Kidney capillary endothelial cell (primary cell): ENCODE data around the gene UBA3.
A peak's percentile ranks its signal among the peaks of the same experiment; 100 is the strongest.

Experiments
- DNase-seq: peaks from one replicate; pipeline ENCODE4 v3.0.0-alpha.2; 2018; ENCODE audit warnings: low spot score

The UBA3 gene

DNA sequence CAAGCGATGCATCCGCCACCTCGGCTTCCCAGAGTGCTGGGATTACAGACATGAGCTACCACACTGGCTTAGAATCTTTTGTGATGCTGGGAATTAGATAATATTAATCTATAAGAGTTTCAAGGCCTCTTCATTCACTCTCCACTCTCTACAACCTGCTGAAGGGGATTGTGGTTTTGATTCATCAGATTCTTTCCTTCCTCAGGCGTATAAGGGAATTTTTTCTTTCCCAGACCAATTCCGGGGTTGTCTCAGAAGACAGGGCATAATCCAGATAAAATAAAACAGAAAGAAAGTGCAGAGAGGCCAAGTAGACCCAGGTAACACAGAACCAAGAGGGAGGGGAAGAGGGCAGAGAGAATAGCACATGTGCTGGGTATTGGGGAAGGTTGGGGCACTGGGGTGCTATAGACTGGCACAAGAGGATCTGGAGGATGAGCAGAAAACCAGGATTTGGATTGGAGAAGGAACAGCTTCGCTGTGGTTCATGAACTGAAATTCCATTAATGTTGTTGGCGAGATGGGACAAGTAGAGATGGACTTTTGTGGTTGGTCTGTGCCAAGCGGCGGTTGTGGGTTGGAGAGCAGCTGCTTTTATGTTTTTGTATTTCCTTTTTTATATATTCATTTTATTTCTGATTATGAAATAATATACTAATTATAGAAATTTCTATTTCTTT, 17.4 kb upstream of the UBA3 start:
- DNase-seq = no peak

DNA sequence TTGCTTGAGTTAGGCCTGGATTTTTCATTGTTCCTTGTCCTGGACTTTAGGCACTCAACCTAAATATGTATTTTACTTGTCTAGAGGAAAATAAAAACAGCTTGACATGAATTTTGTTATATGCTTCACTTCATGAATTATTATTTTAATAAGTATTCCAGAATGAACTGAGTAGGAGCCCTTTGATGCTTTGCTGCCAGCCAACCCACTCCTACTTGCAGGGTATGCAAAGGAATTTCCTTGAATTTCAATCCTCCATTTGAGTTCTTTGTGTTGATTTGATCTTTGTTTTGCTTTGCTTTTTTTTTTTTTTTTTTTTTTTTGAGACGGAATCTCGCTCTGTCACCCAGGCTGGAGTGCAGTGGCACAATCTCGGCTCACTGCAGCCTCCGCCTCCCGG, 16.1 kb upstream of the UBA3 start:
- no peak for DNase-seq

DNA sequence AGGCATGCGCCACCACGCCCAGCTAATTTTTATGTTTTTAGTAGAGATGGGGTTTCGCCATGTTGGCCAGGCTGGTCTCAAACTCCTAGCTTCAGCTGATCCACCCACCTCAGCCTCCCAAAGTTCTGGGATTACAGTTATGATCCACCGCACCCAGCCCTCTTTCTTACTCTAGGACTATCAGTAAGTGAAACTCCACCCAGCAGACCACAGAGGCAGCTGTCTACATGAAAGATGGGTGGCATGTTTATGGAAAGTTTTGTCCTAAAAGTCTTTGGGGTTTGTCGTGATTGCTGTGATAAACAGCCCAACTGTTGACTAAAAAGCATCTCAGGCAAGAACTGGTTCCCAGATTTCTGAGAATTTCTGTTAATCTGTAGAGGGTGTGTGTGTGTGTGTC, 15.5 kb upstream of the UBA3 start:
- DNase-seq = no peak

DNA sequence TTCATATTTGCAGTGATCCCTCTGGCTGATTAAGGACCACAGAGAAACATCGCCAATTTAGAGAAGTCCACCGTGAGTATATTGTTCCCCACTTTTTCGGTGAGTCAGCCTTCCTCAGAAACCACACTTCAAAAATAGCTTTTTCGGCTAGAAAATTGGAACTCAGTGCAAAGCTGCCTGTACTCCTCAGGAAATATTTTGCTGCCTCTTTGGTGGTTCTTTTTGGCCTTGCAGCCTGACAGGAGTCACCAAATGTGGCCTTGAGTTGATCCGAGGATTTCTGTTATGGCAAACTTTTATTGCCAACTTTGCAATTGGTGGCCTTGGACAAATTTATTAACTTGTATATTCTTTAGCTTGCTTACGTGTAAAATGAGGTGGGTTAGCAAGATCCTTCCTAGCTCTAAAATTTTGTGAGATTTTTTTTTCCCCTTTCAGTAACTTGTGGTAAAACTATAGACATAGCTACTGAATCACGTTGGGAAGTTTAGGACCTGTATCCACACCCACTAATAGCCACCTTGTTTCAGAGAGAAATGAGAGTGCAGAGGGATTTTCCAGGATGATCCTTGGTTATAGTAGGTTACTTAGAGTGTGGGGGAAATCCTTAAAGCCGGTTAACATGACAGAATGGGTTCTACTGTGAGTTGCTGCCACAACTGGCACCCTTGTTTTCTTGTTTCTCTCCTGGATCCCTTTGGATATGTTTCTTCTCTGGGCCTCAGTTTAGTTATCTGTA, 14.5 kb upstream of the UBA3 start:
- DNase-seq = no peak

DNA sequence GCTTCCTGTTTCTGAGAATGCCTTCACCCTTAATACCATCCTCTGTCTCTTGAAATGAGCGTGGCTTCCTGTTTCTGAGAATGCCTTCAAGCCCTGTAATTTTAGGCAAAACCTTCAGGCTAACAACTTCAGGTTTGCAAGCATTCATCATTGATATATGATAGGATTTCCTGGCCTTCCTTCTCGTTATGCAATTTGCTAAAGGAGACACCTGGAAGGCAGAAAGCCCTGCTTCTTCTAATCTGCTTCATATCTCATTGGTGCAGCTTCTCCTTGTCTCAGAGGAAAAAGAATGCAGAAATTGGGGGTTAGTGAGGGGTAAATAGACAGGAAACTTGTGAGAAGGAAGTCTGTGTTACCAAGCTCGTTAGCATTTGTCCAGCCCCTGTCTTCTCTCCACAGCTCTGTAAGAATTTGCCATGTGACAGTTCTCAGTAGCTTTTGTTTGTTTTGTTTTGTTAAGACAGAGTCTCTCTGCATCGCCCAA, 11.9 kb upstream of the UBA3 start:
- no peak for DNase-seq

DNA sequence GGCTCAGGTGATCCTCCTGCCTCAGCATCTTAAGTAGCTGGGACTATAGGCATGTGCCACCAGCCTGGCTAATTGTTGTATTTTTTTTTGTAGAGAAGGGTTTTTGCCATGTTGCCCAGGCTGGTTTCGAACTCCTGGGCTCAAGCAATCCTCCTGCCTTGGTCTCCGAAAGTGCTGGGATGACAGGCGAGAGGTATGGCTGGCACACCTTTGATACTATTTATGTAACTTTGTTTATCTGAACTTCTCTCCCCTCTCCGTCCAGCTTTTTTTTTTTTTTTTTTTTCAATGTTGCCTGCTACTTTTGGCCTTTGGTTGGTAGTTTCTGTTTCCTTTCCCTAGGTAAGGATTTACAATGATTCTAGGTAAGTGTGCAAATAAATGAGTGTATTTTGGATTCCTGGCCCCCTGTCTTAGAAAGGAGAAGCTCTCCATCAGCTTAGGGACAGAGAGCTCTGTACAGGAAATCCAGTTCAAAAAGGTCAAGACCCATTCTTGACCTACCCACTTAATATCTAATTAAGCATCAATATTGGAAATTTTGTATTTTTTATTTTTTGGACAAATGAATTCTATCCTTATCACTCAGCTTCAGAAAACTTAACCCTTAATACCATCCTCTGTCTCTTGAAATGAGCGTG, 11.3 kb upstream of the UBA3 start:
- DNase-seq = no peak

DNA sequence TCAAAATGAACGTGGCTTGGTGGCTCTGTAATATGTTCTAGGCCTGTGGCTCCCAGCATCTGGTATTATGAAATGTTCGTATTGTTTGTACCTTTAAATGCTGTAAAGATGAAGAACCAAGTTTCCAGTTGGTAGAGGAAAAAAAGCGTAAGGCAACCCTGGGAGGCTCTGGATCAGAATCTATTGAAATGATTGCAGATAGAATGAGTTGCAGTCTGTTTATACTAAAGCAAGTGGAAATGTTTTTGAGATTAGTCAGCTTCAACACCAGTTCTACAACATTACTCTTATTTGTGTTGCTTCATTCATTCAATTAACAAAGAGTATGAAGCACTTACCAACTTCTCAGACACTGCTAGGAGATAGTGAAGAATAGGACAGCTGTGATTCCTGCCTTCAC, 9.9 kb upstream of the UBA3 start:
- no peak for DNase-seq

DNA sequence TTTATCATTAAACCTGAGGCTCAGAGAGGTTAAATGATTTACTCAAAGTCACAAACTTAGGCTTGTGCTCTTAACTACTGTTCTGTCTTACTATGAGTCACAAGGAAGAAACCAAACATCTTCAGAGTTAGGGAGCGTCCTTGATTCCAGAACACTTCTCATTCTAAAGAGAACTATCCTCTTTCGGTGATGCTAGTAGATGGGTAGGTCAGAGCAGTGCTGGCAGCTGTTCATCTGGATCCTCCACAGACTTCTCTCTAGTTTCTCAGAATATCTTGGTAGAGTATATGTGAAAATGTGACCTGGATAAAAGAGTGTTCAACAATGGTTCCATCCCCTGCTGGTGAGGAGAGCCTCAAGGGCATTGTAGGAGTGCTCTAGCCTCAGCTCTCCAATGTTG, 7.9 kb upstream of the UBA3 start:
- DNase-seq = no peak

DNA sequence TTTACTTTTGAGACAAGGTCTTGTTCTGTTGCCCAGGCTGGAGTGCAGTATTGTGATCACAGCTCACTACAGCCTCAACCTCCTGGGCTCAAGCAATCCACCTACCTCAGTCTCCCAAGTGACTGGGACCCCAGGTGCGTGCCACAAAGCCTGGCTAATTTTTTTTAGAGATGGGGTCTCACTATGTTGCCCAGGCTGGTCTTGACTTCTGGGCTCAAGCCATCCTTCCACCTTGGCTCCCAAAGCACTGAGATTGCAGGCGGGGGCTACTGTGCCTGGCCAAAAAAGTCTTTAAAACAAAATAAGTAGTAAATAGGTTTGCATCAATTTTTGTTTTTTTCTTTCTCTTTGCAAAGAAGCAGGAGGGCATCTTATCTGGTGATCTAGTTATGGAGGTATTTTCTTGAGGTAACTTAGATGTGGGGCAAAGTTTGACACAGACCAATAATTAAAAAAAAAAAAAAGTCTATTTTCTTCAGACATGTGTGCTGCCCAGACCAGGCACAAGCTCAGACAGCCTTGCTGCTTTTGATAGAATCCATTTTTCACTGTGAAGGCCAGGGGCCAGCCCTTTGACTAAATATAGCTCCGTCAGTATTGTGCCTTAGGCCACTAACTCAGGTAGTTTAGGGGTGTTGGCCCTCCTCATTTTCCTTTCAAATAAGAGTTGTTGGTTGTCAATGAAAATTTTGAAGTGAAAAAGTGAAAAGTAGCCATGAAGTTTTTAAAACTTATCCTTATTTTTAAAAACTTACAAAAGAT, 7.0 kb upstream of the UBA3 start:
- no peak for DNase-seq

DNA sequence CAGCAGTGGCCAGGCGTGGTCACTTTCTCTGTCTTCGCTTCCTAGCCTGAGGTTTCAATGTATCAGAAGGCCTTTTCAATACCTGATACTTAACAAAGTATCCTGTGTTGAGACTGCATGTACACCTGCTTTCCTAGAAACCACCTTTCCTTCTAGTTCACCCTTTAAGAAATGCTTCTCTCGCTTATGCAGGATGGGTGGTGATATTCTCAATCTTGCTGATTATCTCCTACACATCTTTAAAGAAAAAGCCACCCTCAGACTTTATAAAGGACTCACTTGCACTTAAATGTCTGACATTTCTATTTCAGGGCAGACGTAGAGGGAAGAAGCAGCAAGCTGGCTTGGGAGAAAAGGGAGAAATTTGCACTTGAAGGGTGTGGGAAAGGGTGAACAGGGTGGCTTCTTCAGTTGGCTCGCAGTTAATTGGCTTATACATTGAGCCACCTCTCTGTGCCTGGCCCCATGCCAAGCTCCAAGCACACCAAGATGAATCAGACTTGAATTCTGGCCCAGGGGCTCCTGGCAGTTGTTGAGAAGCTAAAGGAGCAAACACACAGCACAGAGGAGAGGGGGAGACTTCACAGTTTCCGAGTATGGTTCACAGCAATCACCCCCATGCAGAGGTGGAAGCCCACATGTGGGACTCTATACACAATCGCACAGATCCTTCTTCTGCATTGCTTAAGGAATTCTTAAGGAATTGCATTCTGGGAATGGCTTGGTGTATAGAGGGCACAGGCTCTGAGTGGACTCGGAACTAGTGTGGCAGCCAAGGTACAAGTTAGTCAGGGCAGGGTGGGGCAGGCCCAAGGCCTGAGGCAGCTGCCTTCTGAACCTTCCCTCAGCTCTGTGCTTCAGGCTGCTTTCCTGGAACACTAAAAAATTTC, 5.9 kb upstream of the UBA3 start:
- DNase-seq = peak; percentile 85

DNA sequence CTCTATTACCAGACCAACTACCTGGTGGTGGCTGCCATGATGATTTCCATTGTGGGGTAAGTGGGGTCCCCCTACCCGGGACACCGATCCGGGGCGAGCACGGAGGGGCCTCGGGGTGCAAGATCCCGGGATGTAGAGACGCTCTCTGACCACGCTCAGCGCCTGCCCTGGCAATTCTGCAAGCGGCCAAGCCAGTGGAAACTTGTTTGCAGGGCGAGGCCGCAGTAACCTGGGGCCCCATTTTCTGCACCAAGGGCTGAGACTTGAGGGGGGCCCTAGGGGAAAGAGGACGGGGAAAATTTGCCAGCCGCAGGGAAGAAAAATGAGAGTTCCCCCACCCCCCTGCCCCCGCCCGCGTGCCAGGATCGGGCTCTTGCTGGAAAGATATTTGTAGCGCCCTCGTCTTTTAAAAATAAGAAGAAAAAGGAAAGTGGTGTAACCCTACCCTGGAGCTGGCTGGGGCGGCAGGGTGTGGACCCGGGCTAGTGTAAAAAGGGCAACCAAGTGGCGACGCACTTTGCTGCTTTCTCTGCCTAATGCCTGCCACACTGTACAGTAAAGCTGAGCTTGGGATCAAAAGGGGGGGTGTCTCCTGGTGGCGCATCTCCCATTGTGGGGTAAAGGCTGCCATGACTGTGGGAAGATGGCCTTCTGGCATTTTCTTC, 5.1 kb upstream of the UBA3 start:
- DNase-seq = no peak

DNA sequence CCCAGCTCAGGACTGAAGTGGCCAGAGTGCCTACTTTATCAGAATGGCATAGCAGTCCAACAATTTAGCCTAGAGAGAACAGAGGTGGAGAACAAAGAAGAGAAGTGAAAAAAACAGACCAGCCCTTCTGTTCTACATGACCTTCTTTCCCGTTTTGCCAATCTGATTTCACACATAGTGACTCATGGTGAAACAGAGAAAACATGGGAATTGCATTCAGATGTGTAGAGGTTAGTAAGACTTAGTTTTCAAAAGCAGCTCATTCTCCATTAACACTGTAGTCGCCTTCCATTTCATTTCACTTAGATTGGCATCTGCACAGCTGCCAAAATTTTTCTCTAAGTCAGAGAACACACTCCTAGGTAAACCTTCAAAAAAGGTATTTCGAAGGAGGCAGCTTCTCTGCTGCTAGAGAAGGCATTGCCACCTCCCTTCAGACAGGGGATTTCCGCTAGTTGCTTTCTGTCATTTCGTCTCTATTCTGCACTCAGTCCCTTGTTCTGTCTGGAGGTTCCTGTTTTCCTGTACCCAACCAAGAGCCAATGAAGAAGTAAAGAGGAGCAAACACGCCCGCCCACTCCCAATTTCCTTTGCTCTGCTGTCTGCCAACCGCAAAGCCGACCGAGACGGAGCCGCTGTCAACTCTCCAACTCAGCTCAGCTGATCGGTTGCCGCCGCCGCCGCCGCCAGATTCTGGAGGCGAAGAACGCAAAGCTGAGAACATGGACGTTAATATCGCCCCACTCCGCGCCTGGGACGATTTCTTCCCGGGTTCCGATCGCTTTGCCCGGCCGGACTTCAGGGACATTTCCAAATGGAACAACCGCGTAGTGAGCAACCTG, 4.4 kb upstream of the UBA3 start, which contains the start of gene ARL6IP5:
TSS of gene ARL6IP5 (plus strand) at position 612 of the 842 bp plus-strand sequence. CDS start at position 723, 111 bp downstream.
- DNase-seq = peak; percentile 90

DNA sequence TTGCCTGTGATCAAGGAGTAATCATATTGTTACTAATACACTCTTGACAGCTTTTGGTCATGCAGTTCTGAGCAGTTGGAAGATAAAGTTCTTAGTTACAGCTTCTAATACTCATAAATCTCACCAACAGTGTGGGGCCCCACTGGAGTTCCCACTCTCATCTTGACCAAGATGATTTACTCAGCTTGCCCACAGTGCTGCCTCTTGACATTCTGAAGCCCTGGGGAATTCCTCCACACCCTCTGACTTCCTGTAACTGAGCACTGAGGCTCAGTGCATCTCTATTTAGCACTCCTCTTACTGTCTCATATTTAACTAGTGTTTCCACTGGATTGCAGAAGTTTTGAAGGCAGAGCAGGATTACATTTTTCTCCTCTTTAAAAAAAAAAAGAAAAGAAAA, 2.6 kb upstream of the UBA3 start:
- DNase-seq = no peak

DNA sequence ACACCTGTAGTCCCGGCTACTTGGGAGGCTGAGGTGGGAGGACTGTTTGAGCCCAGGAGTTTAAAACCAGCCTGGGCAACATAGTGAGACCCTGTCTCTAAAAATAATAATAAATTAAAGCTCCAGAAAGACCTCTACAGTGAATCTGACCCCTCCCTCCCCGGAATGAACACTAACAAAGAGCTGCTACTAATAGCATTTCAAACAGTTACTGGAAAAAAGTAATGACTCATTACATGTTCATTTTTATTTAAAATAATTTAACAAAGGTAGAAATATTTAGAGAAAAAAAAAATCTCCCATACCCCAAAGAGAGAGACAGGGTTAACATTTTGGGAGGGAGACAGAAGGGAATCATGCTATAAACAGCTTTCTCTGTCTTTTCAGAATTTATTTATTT, 2.2 kb upstream of the UBA3 start:
- DNase-seq = no peak

DNA sequence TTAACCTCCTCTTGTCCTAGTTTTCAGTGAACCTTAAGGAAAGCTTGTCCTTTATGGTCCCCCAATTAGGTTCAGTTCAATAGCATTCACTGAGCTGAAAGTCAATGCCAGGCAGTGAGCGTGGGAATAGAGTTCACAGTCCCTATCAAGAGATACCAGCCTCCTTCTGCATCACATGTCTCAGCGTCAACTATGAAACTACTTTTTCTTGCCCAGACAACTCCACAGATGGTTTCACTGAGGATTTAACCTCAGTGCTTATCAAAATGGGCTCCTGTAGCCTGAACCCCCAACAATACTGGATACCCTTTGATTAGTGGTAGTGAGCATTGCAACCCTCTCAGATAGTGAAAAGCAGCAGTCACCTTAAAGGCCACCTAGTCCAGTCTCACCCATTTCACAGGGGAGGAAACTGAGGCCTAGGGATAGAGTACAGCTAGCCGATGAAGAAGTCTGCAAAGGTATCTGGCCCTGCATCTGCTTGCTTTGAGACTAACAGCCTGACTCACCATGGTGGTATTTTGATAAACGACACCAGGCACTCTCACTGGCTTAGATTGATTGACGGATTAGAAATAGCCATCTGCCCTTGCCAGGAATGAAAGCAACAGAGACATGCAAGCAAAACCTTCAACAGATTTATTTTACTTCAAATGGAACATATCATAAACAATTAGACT, 1.6 kb upstream of the UBA3 start:
- DNase-seq = no peak

DNA sequence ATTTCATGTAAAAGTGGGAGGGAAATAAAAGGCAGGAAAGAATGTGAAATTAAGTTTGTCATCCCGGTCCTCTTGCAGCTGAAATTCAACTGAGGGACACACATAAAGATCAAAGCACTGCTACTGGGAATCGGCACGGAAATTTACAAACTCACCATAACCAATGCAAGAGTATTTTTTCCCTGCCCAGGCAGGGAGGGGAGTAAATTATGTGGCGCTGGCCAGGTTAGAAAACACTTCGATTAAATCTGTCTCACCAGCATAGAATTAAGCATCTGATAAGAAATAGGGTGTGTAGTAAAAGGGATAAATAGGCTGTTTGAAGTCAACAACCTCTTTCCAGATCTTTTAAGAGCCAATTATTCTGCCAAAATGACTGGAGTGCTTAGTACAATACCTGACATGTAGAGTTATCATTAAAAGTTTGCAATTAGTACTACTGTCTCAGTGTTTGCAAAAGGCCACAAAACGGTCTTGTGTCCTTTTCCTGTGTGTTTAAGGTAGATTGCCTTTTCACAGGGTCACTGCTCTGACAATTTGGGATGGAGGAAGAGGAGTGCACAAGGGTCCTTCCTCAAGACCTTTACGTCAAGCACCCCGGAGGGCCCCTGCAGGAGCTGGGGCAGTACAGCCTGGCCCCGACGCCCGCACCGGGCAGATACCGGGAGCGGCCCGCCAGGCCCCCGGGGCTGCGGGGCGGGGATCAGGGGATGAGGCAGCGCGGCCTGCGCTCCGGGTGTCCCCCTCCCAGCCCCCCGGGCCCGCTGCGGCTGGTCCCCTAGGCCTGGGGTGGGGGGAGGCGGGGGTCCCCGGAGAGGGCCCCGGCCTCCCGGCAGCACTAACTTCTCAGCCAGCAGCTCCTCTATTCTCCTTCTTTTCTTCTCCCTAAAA, 651 bp downstream of the UBA3 start:
- no peak for DNase-seq

DNA sequence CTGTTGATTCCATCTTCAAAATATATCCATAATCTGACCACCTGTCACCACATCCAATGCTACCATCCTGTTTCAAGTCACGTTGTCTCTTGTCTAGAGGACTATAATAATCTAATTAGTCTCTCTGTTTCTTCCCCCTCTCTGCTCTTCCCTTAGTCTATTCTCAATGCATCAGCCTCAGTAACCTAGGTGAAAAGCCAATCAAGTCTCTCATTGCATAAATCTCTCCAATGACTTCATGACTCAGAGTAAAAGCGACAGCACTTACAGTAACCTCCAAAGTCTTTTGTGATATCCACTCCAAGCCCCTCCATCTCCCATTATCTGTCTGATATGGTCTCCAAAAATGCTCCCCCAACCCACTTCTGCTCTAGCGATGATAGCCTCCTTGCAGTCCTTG, 7.2 kb downstream of the UBA3 start:
- no peak for DNase-seq

DNA sequence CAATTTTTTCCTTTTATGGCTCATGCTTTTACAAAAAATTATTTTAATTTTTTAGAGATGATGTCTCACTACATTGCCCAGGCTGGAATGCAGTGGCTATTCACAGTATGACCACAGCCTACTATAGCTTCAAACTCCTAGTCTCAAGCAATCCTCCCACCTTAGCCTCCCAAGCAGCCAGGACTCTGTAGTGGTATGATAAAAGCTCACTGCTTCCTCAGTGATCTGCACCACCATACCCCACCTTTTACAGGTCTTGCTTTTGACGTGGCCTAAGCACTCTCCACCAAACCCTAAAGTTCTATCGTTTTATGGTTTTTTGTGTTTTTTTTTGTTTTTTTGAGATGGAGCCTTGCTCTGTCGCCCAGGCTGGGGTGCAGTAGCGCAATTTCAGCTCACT, 14.0 kb downstream of the UBA3 start:
- no peak for DNase-seq
